Fibroblast of lung (primary cell): ENCODE results near the gene PHGDH. TPM values are rescaled to one million over a fixed set of nuclear protein-coding genes. Genes with fewer than 3 reads are reported as not detected.

Source experiments
- DNase-seq, 2 donors: peaks; one replicate each; pipeline versions ENCODE4 v3.0.0 to v3.0.0-alpha.2; 2010; ENCODE audit warnings: low read depth in 2 of 2
- H2AFZ ChIP-seq: 2 replicates; pipeline ENCODE4 v1.5.1; 2012; ENCODE audit warnings: low read length, control low read depth, inconsistent platforms
- H3K27ac ChIP-seq: 2 replicates; pipeline ENCODE4 v1.5.1; 2011; ENCODE audit warnings: low read length, control low read depth; ENCODE audit not compliant: insufficient read depth
- H3K27me3 ChIP-seq: 2 replicates; pipeline ENCODE4 v1.5.1; 2011; ENCODE audit warnings: mild to moderate bottlenecking, low read length; ENCODE audit not compliant: control insufficient read depth, insufficient read depth
- H3K36me3 ChIP-seq: 2 replicates; pipeline ENCODE4 v1.5.1; 2011; ENCODE audit warnings: low read length; ENCODE audit not compliant: control insufficient read depth, insufficient read depth
- H3K4me1 ChIP-seq: 2 replicates; pipeline ENCODE4 v1.5.1; 2011; ENCODE audit warnings: low read length; ENCODE audit not compliant: control insufficient read depth, insufficient read depth; ENCODE audit errors: extremely low read depth
- H3K4me2 ChIP-seq: 2 replicates; pipeline ENCODE4 v1.5.1; 2011; ENCODE audit warnings: low read length, control low read depth; ENCODE audit not compliant: insufficient read depth; ENCODE audit errors: extremely low read depth
- H3K4me3 ChIP-seq, 4 experiments: fragments of 200-600 bp in 1 of 4; sonication (generic) in 1 of 4; replicated peaks in 1 of 4; 2 replicates each; pipeline ENCODE4 v1.5.1; 2011 to 2016; ENCODE audit warnings: low read length in 4 of 4, low read depth in 3 of 4, mild to moderate bottlenecking in 3 of 4, control low read depth in 2 of 4, inconsistent platforms in 1 of 4, mixed read lengths in 1 of 4; ENCODE audit not compliant: insufficient read depth in 1 of 4; ENCODE audit errors: control extremely low read depth in 1 of 4
- H3K79me2 ChIP-seq: 2 replicates; pipeline ENCODE4 v1.5.1; 2012; ENCODE audit warnings: mild to moderate bottlenecking, low read length, inconsistent platforms; ENCODE audit not compliant: control insufficient read depth, insufficient read depth
- H3K9ac ChIP-seq: 2 replicates; pipeline ENCODE4 v1.5.1; 2011; ENCODE audit warnings: mild to moderate bottlenecking, low read length, control low read depth; ENCODE audit not compliant: insufficient read depth
- H3K9me3 ChIP-seq: 2 replicates; pipeline ENCODE4 v1.5.1; 2012; ENCODE audit warnings: low read depth, low read length; ENCODE audit not compliant: control insufficient read depth, insufficient read depth
- H4K20me1 ChIP-seq: 2 replicates; pipeline ENCODE4 v1.5.1; 2011; ENCODE audit warnings: low read length; ENCODE audit not compliant: control insufficient read depth, insufficient read depth; ENCODE audit errors: extremely low read depth
- EZH2 ChIP-seq: IDR thresholded peaks from 2 replicates; pipeline ENCODE4 v1.5.1; 2012; ENCODE audit warnings: low read length, control low read depth, mild to moderate bottlenecking; ENCODE audit errors: missing control alignments
- polyA plus RNA-seq, 2 donors: library from polyadenylated mRNA; depleted of rRNA in 1 of 2; stranded (reverse) in 1 of 2; unstranded in 1 of 2; fragments of >200 nt; gene quantifications; 2 replicates each; pipeline ENCODE4 v1.2.1, GENCODE V29; 2011 to 2012; ENCODE audit warnings: missing spikeins in 1 of 2
- total RNA-seq: library from RNA; depleted of rRNA; stranded (reverse); fragments of >200 nt; gene quantifications from 2 replicates; pipeline ENCODE4 v1.2.1, GENCODE V29; 2014
- TF ChIP-seq, protein P1 (sequence below), 2 donors: IDR thresholded peaks in 1 of 2; conservative IDR thresholded peaks in 1 of 2; 1 replicate in 1 of 2; 2 replicates in 1 of 2; pipeline ENCODE4 v1.5.1; 2011 to 2012; ENCODE audit warnings: low read length in 2 of 2, control low read depth in 1 of 2, inconsistent platforms in 1 of 2, low read depth in 1 of 2, mild to moderate bottlenecking in 1 of 2

The PHGDH gene
- total and polyA plus RNA-seq, 2 donors (not counting 1 experiment from before 2014, with no cell fraction given) = 44.3 to 201 TPM

DNA sequence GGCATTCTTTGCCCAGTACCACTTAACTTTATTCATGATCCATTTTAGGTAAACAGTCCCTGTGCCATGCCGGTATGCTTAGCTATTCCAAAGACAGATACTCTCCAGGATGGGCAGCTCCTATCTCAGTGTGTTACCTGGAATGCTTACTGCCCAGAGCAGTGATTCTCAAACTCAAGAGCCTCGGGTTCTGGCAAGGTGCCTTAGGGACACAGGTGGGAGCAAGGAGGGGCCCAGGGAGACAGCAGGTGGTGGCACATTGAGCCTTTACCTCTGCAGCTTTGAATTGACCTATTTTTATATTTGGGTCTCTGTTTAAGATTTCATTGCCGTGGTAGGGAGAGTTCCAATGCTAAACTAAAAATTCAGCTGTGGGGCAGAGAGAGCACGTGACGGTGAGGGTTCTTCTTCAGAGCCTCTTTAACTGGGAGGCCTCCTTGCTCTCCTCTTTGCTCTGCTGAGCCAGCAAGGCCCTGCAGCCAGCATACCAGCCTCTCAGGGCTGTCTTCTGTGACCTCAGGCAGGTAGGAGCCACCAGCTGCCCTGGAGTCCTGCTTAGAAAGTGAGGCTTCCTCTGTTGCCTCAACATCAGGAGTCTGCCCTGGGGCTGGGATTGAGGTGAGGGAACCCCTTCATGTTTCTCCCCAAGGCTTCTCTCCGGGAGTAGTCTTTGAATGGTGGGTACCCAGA, 20.2 kb downstream of the PHGDH start:
- no peak overlapping the region for H3K4me2 ChIP-seq
- no peaks in the 10 kb centered on the region for H4K20me1 ChIP-seq
- no peaks in the 10 kb centered on the region for H3K79me2 ChIP-seq
- H3K27me3 ChIP-seq = no peaks in the 10 kb centered on the region
- H3K4me3 ChIP-seq = no peak overlapping the region
- H3K4me1 ChIP-seq = no peaks in the 10 kb centered on the region
- H3K9ac ChIP-seq = no peak overlapping the region
- H3K36me3 ChIP-seq = peaks cover 6% of the 10 kb centered on the region
- H3K9me3 ChIP-seq = no peaks in the 10 kb centered on the region
- H2AFZ ChIP-seq = no peak overlapping the region
- no peak overlapping the region for H3K27ac ChIP-seq
- DNase-seq = no peak
- TF ChIP-seq, protein P1, sequence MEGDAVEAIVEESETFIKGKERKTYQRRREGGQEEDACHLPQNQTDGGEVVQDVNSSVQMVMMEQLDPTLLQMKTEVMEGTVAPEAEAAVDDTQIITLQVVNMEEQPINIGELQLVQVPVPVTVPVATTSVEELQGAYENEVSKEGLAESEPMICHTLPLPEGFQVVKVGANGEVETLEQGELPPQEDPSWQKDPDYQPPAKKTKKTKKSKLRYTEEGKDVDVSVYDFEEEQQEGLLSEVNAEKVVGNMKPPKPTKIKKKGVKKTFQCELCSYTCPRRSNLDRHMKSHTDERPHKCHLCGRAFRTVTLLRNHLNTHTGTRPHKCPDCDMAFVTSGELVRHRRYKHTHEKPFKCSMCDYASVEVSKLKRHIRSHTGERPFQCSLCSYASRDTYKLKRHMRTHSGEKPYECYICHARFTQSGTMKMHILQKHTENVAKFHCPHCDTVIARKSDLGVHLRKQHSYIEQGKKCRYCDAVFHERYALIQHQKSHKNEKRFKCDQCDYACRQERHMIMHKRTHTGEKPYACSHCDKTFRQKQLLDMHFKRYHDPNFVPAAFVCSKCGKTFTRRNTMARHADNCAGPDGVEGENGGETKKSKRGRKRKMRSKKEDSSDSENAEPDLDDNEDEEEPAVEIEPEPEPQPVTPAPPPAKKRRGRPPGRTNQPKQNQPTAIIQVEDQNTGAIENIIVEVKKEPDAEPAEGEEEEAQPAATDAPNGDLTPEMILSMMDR (conservative IDR thresholded peaks at IDR 0.05 in 1 of 2, IDR thresholded peaks at IDR 0.05 in 1 of 2; ENCODE audit: low read depth in 1 of 2, low read length in 2 of 2) = no peak
- no peak for TF ChIP-seq EZH2

DNA sequence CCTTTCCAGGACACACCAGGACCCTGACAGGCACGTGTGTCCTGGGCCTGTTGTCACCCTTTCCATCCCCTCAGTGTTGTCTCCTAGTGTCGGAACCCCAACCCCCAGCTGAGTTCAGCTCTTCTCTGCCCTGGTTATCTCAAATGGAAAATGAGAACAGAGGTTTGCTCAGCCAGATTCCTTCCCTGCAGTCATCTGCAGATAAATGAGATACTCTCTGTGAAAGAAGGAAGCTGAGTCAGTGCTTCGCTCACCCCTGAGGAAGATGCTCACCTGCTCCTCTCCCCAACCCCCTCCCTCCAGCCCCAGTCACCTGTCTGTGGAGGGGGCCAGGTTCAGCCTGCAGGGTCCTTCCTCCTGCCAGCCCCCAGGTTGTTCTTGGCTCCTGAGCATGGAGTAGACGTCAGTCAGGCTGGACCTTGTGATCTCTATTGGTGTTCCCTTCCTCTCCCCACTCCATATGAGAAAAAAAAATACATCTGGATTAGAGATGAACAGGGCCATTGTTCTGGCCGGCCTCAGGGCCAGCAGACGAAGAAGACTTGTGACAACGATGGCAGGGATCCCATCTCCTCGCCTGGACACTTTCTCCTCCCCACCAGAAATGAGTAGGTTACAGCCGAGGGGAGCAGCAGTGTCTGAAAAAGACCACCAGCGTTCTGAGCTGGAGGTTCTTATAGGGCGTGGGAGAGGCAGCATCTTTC, 20.9 kb downstream of the PHGDH start:
- Histone ChIP-seq H3K9ac (no peak overlapping the region), H3K27ac (no peak overlapping the region), H3K4me2 (no peak overlapping the region), H3K4me1 (no peaks in the 10 kb centered on the region), H3K27me3 (no peaks in the 10 kb centered on the region), H3K9me3 (no peaks in the 10 kb centered on the region), H3K79me2 (no peaks in the 10 kb centered on the region), H4K20me1 (no peaks in the 10 kb centered on the region), H3K36me3 (peaks cover 6% of the 10 kb centered on the region), H3K4me3 (no peak overlapping the region), H2AFZ (no peak overlapping the region)
- TF ChIP-seq, protein P1 (conservative IDR thresholded peaks at IDR 0.05 in 1 of 2, IDR thresholded peaks at IDR 0.05 in 1 of 2; ENCODE audit: low read depth in 1 of 2, low read length in 2 of 2) = no peak
- no peak for TF ChIP-seq EZH2
- peak in 1 of 2 donors; percentile 15 for DNase-seq

DNA sequence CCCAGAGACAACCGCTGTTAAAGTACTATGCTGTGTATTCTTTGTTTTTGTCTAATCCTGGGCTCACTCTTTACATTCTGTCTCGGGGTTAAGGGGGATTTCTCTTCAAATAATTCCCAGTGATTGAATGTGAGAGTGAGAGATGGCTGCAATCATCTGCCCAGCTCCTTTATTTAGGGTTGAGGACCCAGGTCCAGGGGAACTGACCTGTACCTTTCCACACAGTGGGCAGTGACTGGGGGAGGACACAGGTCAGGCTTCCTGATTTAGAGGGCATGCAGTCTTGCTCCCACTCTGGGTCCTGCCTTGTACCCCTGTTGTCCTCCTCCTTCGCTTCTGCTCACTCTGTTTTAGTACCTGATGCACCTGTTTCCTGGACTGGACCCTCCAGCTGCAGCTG, 22.0 kb downstream of the PHGDH start:
- no peak overlapping the region for H3K9ac ChIP-seq
- no peaks in the 10 kb centered on the region for H3K4me1 ChIP-seq
- no peak overlapping the region for H3K4me2 ChIP-seq
- H3K79me2 ChIP-seq = no peaks in the 10 kb centered on the region
- no peak overlapping the region for H3K27ac ChIP-seq
- no peaks in the 10 kb centered on the region for H3K9me3 ChIP-seq
- DNase-seq = no peak
- no peaks in the 10 kb centered on the region for H4K20me1 ChIP-seq
- no peak for TF ChIP-seq EZH2
- TF ChIP-seq, protein P1 (conservative IDR thresholded peaks at IDR 0.05 in 1 of 2, IDR thresholded peaks at IDR 0.05 in 1 of 2; ENCODE audit: low read depth in 1 of 2, low read length in 2 of 2) = no peak
- H3K4me3 ChIP-seq = no peak overlapping the region
- H2AFZ ChIP-seq = no peak overlapping the region
- H3K27me3 ChIP-seq = no peaks in the 10 kb centered on the region
- peaks cover 6% of the 10 kb centered on the region for H3K36me3 ChIP-seq
